ENCODE measurements around the gene SLC35F5.
A peak's percentile ranks its signal among the peaks of the same experiment; 100 is the strongest.
"Not testable (repeated sequence)": the region's sequence is repeated elsewhere in the genome, so short reads cannot be mapped to it uniquely, and the experiment has no call there.

Gene SLC35F5

GRCh38 chr2:113756355-113757137 lies at the start of gene SLC35F5:
SLC35F5 (minus strand) TSS chr2:113756642; CDS start chr2:113756409, 233 bp downstream.
- H3K4me1 ChIP-seq (ENCODE audit: insufficient read depth, low read length), result peaks cover 16% of the 10 kb centered on the region
- H3K4me3 ChIP-seq (ENCODE audit: low read length), result peak within 1 kb of the TSS; percentile 69
- no peaks in the 10 kb centered on the region for H3K9me3 ChIP-seq (ENCODE audit: low read length)
- H3K27me3 ChIP-seq (ENCODE audit: insufficient read depth, low read length), result no peaks in the 10 kb centered on the region
- H2AFZ ChIP-seq (ENCODE audit: low read depth, low read length), result peak within 1 kb of the TSS; percentile 57
- H3K36me3 ChIP-seq (ENCODE audit: insufficient read depth, low read length), result peaks cover 7% of the 10 kb centered on the region

GRCh38 chr2:113799375-113799774 lies 42.9 kb upstream of the SLC35F5 start:
- Histone ChIP-seq H3K36me3 (ENCODE audit: insufficient read depth, low read length) (no peaks in the 10 kb centered on the region), H3K27me3 (ENCODE audit: insufficient read depth, low read length) (no peaks in the 10 kb centered on the region), H3K4me1 (ENCODE audit: insufficient read depth, low read length) (no peaks in the 10 kb centered on the region), H2AFZ (ENCODE audit: low read depth, low read length) (no peak overlapping the region), H3K4me3 (ENCODE audit: low read length) (no peak overlapping the region), H3K9me3 (ENCODE audit: low read length) (no peaks in the 10 kb centered on the region)

GRCh38 chr2:113797237-113797636 lies 40.8 kb upstream of the SLC35F5 start:
- H3K9me3 ChIP-seq (ENCODE audit: low read length), result no peaks in the 10 kb centered on the region
- H3K4me3 ChIP-seq (ENCODE audit: low read length), result no peak overlapping the region
- H3K36me3 ChIP-seq (ENCODE audit: insufficient read depth, low read length), result no peaks in the 10 kb centered on the region
- no peaks in the 10 kb centered on the region for H3K27me3 ChIP-seq (ENCODE audit: insufficient read depth, low read length)
- no peak overlapping the region for H2AFZ ChIP-seq (ENCODE audit: low read depth, low read length)
- H3K4me1 ChIP-seq (ENCODE audit: insufficient read depth, low read length), result no peaks in the 10 kb centered on the region

- Histone ChIP-seq H3K9me3 (ENCODE audit: low read length) (no peaks in the 10 kb centered on the region), H3K36me3 (ENCODE audit: insufficient read depth, low read length) (no peaks in the 10 kb centered on the region), H3K4me1 (ENCODE audit: insufficient read depth, low read length) (no peaks in the 10 kb centered on the region), H3K4me3 (ENCODE audit: low read length) (no peak overlapping the region), H3K27me3 (ENCODE audit: insufficient read depth, low read length) (no peaks in the 10 kb centered on the region), H2AFZ (ENCODE audit: low read depth, low read length) (no peak overlapping the region)
Observed at GRCh38 chr2:113796592-113797175, 40.2 kb upstream of the SLC35F5 start.

- Histone ChIP-seq H3K36me3 (ENCODE audit: insufficient read depth, low read length) (no peaks in the 10 kb centered on the region), H2AFZ (ENCODE audit: low read depth, low read length) (no peak overlapping the region), H3K27me3 (ENCODE audit: insufficient read depth, low read length) (no peaks in the 10 kb centered on the region), H3K4me1 (ENCODE audit: insufficient read depth, low read length) (no peaks in the 10 kb centered on the region), H3K9me3 (ENCODE audit: low read length) (no peaks in the 10 kb centered on the region), H3K4me3 (ENCODE audit: low read length) (no peak overlapping the region)
Observed at GRCh38 chr2:113795405-113795920, 39.0 kb upstream of the SLC35F5 start.

- Histone ChIP-seq H3K9me3 (ENCODE audit: low read length) (no peaks in the 10 kb centered on the region), H3K4me3 (ENCODE audit: low read length) (no peak overlapping the region), H3K36me3 (ENCODE audit: insufficient read depth, low read length) (no peaks in the 10 kb centered on the region), H3K27me3 (ENCODE audit: insufficient read depth, low read length) (no peaks in the 10 kb centered on the region), H3K4me1 (ENCODE audit: insufficient read depth, low read length) (no peaks in the 10 kb centered on the region), H2AFZ (ENCODE audit: low read depth, low read length) (no peak overlapping the region)
Observed at GRCh38 chr2:113791697-113792590, 35.5 kb upstream of the SLC35F5 start.

- H3K9me3 ChIP-seq (ENCODE audit: low read length), result no peaks in the 10 kb centered on the region
- no peaks in the 10 kb centered on the region for H3K36me3 ChIP-seq (ENCODE audit: insufficient read depth, low read length)
- H2AFZ ChIP-seq (ENCODE audit: low read depth, low read length), result no peak overlapping the region
- no peak overlapping the region for H3K4me3 ChIP-seq (ENCODE audit: low read length)
- no peaks in the 10 kb centered on the region for H3K27me3 ChIP-seq (ENCODE audit: insufficient read depth, low read length)
- no peaks in the 10 kb centered on the region for H3K4me1 ChIP-seq (ENCODE audit: insufficient read depth, low read length)
Observed at GRCh38 chr2:113784823-113785744, 28.6 kb upstream of the SLC35F5 start.

- H3K9me3 ChIP-seq (ENCODE audit: low read length), result no peaks in the 10 kb centered on the region
- H3K36me3 ChIP-seq (ENCODE audit: insufficient read depth, low read length), result no peaks in the 10 kb centered on the region
- no peaks in the 10 kb centered on the region for H3K4me1 ChIP-seq (ENCODE audit: insufficient read depth, low read length)
- H2AFZ ChIP-seq (ENCODE audit: low read depth, low read length), result no peak overlapping the region
- H3K4me3 ChIP-seq (ENCODE audit: low read length), result no peak overlapping the region
- no peaks in the 10 kb centered on the region for H3K27me3 ChIP-seq (ENCODE audit: insufficient read depth, low read length)
Observed at GRCh38 chr2:113780472-113780871, 24.0 kb upstream of the SLC35F5 start.

GRCh38 chr2:113777371-113777770 lies 20.9 kb upstream of the SLC35F5 start:
- Histone ChIP-seq H2AFZ (ENCODE audit: low read depth, low read length) (no peak overlapping the region), H3K9me3 (ENCODE audit: low read length) (no peaks in the 10 kb centered on the region), H3K27me3 (ENCODE audit: insufficient read depth, low read length) (no peaks in the 10 kb centered on the region), H3K4me3 (ENCODE audit: low read length) (no peak overlapping the region), H3K36me3 (ENCODE audit: insufficient read depth, low read length) (no peaks in the 10 kb centered on the region), H3K4me1 (ENCODE audit: insufficient read depth, low read length) (no peaks in the 10 kb centered on the region)

GRCh38 chr2:113776949-113777348 lies 20.5 kb upstream of the SLC35F5 start:
- H3K4me3 ChIP-seq (ENCODE audit: low read length), result no peak overlapping the region
- no peaks in the 10 kb centered on the region for H3K9me3 ChIP-seq (ENCODE audit: low read length)
- H3K4me1 ChIP-seq (ENCODE audit: insufficient read depth, low read length), result no peaks in the 10 kb centered on the region
- no peaks in the 10 kb centered on the region for H3K27me3 ChIP-seq (ENCODE audit: insufficient read depth, low read length)
- no peak overlapping the region for H2AFZ ChIP-seq (ENCODE audit: low read depth, low read length)
- H3K36me3 ChIP-seq (ENCODE audit: insufficient read depth, low read length), result no peaks in the 10 kb centered on the region

- not testable (repeated sequence) for H3K9me3 ChIP-seq (ENCODE audit: low read length); H3K4me3 ChIP-seq (ENCODE audit: low read length); H2AFZ ChIP-seq (ENCODE audit: low read depth, low read length); H3K27me3 ChIP-seq (ENCODE audit: insufficient read depth, low read length); H3K4me1 ChIP-seq (ENCODE audit: insufficient read depth, low read length); H3K36me3 ChIP-seq (ENCODE audit: insufficient read depth, low read length)
Observed at GRCh38 chr2:113774616-113775015, 18.2 kb upstream of the SLC35F5 start.

GRCh38 chr2:113770929-113771328 lies 14.5 kb upstream of the SLC35F5 start:
- H3K9me3 ChIP-seq (ENCODE audit: low read length), result no peaks in the 10 kb centered on the region
- H3K4me3 ChIP-seq (ENCODE audit: low read length), result no peak overlapping the region
- no peaks in the 10 kb centered on the region for H3K36me3 ChIP-seq (ENCODE audit: insufficient read depth, low read length)
- no peaks in the 10 kb centered on the region for H3K27me3 ChIP-seq (ENCODE audit: insufficient read depth, low read length)
- H3K4me1 ChIP-seq (ENCODE audit: insufficient read depth, low read length), result no peaks in the 10 kb centered on the region
- no peak overlapping the region for H2AFZ ChIP-seq (ENCODE audit: low read depth, low read length)
